NT2/D1 (cell line): ENCODE data around the gene DNM1L.
"Not testable (repeated sequence)": the region's sequence is repeated elsewhere in the genome, so short reads cannot be mapped to it uniquely, and the experiment has no call there.

Source experiments
- SUZ12 ChIP-seq: IDR thresholded peaks from 2 replicates; pipeline ENCODE4 v1.6.1; 2011; ENCODE audit not compliant: insufficient read length, insufficient read depth; ENCODE audit errors: extremely low read depth
- ZNF274 ChIP-seq: IDR thresholded peaks from 2 replicates; pipeline ENCODE4 v1.6.1; 2011; ENCODE audit warnings: mild to moderate bottlenecking, low read depth, low read length

GRCh38 chr12:32725308-32725707 lies 46.2 kb downstream of the DNM1L start:
- TF ChIP-seq ZNF274, SUZ12: not testable (repeated sequence)
